GM23338 (cell line): ENCODE data around the gene ECSCR.

ENCODE experiments used
- CTCF ChIP-seq, 2 experiments: fragments of 200-600 bp in 1 of 2; sonication (generic) in 1 of 2; conservative IDR thresholded peaks; 2 replicates each; pipeline versions ENCODE4 v1.5.1 to v1.6.1; 2016 to 2017; ENCODE audit warnings: antibody characterized with exemption in 2 of 2, low read depth in 2 of 2, mild to moderate bottlenecking in 2 of 2, moderate library complexity in 1 of 2
- EZH2 ChIP-seq: fragments of 200-600 bp; sonication (generic); IDR thresholded peaks from one replicate; pipeline ENCODE4 v1.8.0; 2017; ENCODE audit warnings: antibody characterized with exemption, mild to moderate bottlenecking, low read depth; ENCODE audit not compliant: unreplicated experiment
- EZH2phosphoT487 ChIP-seq: fragments of 200-600 bp; sonication (generic); IDR thresholded peaks from one replicate; pipeline ENCODE4 v1.8.1; 2018; ENCODE audit warnings: antibody characterized with exemption; ENCODE audit not compliant: unreplicated experiment
- JUNB ChIP-seq: IDR thresholded peaks from one replicate; pipeline ENCODE4 v1.6.1; 2016; ENCODE audit warnings: antibody characterized with exemption; ENCODE audit not compliant: unreplicated experiment
- POLR2AphosphoS5 ChIP-seq: IDR thresholded peaks from 2 replicates; pipeline ENCODE4 v1.6.1; 2016; ENCODE audit warnings: antibody characterized with exemption, low read depth
- REST ChIP-seq: IDR thresholded peaks from one replicate; pipeline ENCODE4 v1.6.1; 2018; ENCODE audit warnings: antibody characterized with exemption; ENCODE audit not compliant: unreplicated experiment

GRCh38 chr5:139473565-139473964 lies 11.0 kb upstream of the ECSCR start:
- TF ChIP-seq CTCF (conservative IDR thresholded peaks at IDR 0.05; ENCODE audit: low read depth in 2 of 2) (no peak), POLR2AphosphoS5 (no peak), REST (no peak), EZH2 (no peak), JUNB (no peak), EZH2phosphoT487 (no peak)
